GM12878 (cell line): ENCODE data around the gene MYO1D. TPM values are rescaled to one million over a fixed set of nuclear protein-coding genes. Genes with fewer than 3 reads are reported as not detected.

Source experiments
- ATAC-seq: fragments of 200-7000 bp; cut with Tn5 transposase; 3 replicates; pipeline ENCODE4 v1.9.1; 2020; ENCODE audit warnings: mild to moderate bottlenecking, moderate library complexity
- BruUV-seq: library from RNA; stranded (reverse); fragments of 400-500 nt; replicated peaks from 2 replicates; lab custom pipeline; 2021; lab: Mats Ljungman, UMichigan
- CTCF ChIA-PET: fragments of 300-600 bp; sonication (Branson Sonifier 250); formaldehyde crosslinking; extraction: SDS; loops from one replicate; lab custom pipeline; 2021; ENCODE audit warnings: inconsistent platforms; lab: Yijun Ruan, JAX
- POLR2A ChIA-PET: fragments of 350-600 bp; formaldehyde crosslinking; extraction: SDS; loops from one replicate; lab custom pipeline; 2021; ENCODE audit warnings: inconsistent platforms; lab: Charles Lee
- RAD21 ChIA-PET: fragments of 300-600 bp; sonication (Branson Sonifier 250); formaldehyde crosslinking; loops from one replicate; lab custom pipeline; 2023; ENCODE audit warnings: antibody characterized with exemption; ENCODE audit not compliant: unreplicated experiment; lab: Charles Lee
- SMC1A ChIA-PET: fragments of 300-600 bp; sonication (Branson Sonifier 250); formaldehyde crosslinking; loops from one replicate; lab custom pipeline; 2023; ENCODE audit not compliant: unreplicated experiment, uncharacterized antibody; lab: Charles Lee
- DNase-seq: peaks from one replicate; pipeline ENCODE4 v3.0.0-alpha.2; 2011; ENCODE audit warnings: low read depth, low spot score
- FAIRE-seq: peaks from 3 replicates; lab custom pipeline; 2011; peaks lifted over from hg19 to GRCh38; lab: Jason Lieb, UNC
- H2AFZ ChIP-seq: 2 replicates; pipeline ENCODE4 v1.6.0; 2011; ENCODE audit warnings: low read depth, low read length, control low read depth; ENCODE audit not compliant: control insufficient read depth
- H3K27ac ChIP-seq: 2 replicates; pipeline ENCODE4 v1.5.1; 2011; ENCODE audit warnings: control low read depth; ENCODE audit not compliant: control insufficient read depth, insufficient read depth
- H3K27me3 ChIP-seq, 2 experiments: replicated peaks in 1 of 2; 2 replicates each; pipeline versions ENCODE4 v1.6.0 to v1.6.1; 2011; ENCODE audit warnings: low read length in 1 of 2; ENCODE audit not compliant: control insufficient read depth in 2 of 2, insufficient read depth in 2 of 2
- H3K36me3 ChIP-seq, 2 experiments: 2 replicates each; pipeline ENCODE4 v1.5.1; 2011; ENCODE audit warnings: low read length in 1 of 2; ENCODE audit not compliant: control insufficient read depth in 2 of 2, insufficient read depth in 2 of 2
- H3K4me1 ChIP-seq: 2 replicates; pipeline ENCODE4 v1.6.1; 2011; ENCODE audit warnings: mild to moderate bottlenecking, low read length, moderate library complexity, mixed read lengths; ENCODE audit not compliant: control insufficient read depth, insufficient read depth
- H3K4me2 ChIP-seq: 2 replicates; pipeline ENCODE4 v1.6.0; 2011; ENCODE audit warnings: control low read depth; ENCODE audit not compliant: control insufficient read depth, insufficient read depth
- H3K4me3 ChIP-seq: fragments of 200-600 bp; sonication (generic); 2 replicates; pipeline ENCODE4 v1.5.1; 2016
- H3K79me2 ChIP-seq: 2 replicates; pipeline ENCODE4 v1.6.0; 2011; ENCODE audit warnings: low read length; ENCODE audit not compliant: control insufficient read depth, insufficient read depth
- H3K9ac ChIP-seq: 2 replicates; pipeline ENCODE4 v1.8.0; 2011; ENCODE audit warnings: low read length, control low read depth, mixed read lengths; ENCODE audit not compliant: control insufficient read depth, insufficient read depth
- H3K9me3 ChIP-seq: replicated peaks from 3 replicates; pipeline ENCODE4 v1.5.1; 2011; ENCODE audit warnings: mild to moderate bottlenecking, low read length; ENCODE audit not compliant: control insufficient read depth, insufficient read depth
- H4K20me1 ChIP-seq: 2 replicates; pipeline ENCODE4 v1.6.0; 2011; ENCODE audit not compliant: control insufficient read depth, insufficient read depth
- BCL11A ChIP-seq: IDR thresholded peaks from 2 replicates; pipeline ENCODE4 v1.6.1; 2011; ENCODE audit warnings: low read depth, low read length
- BMI1 ChIP-seq: fragments of 450-650 bp; IDR thresholded peaks from 2 replicates; pipeline ENCODE4 v1.6.1; 2016; ENCODE audit warnings: mild to moderate bottlenecking, moderate library complexity, borderline replicate concordance
- CHD1 ChIP-seq: IDR thresholded peaks from 2 replicates; pipeline ENCODE4 v1.6.1; 2012; ENCODE audit warnings: low read depth, low read length, improper control_type of control experiment
- FOS ChIP-seq: IDR thresholded peaks from 3 replicates; pipeline ENCODE4 v1.6.1; 2011; ENCODE audit warnings: borderline replicate concordance; ENCODE audit not compliant: insufficient read length; ENCODE audit errors: extremely low read depth
- FOXK2 ChIP-seq: fragments of 450-650 bp; IDR thresholded peaks from 2 replicates; pipeline ENCODE4 v1.6.1; 2017; ENCODE audit warnings: mild to moderate bottlenecking, moderate library complexity
- KAT2A ChIP-seq: conservative IDR thresholded peaks from 2 replicates; pipeline ENCODE4 v1.6.1; 2011; ENCODE audit warnings: low read depth, low read length; ENCODE audit not compliant: control insufficient read depth
- KDM1A ChIP-seq: fragments of 200-600 bp; sonication (generic); IDR thresholded peaks from 2 replicates; pipeline ENCODE4 v1.6.1; 2016; ENCODE audit warnings: borderline replicate concordance
- MXI1 ChIP-seq: fragments of 150-350 bp; IDR thresholded peaks from 2 replicates; pipeline ENCODE4 v1.6.1; 2011; ENCODE audit warnings: low read depth, mild to moderate bottlenecking, inconsistent platforms, low read length, improper control_type of control experiment
- RAD51 ChIP-seq: fragments of 450-650 bp; IDR thresholded peaks from 2 replicates; pipeline ENCODE4 v1.6.1; 2016; ENCODE audit warnings: moderate library complexity, mild to moderate bottlenecking, inconsistent platforms
- RBBP5 ChIP-seq: fragments of 200-600 bp; sonication (generic); conservative IDR thresholded peaks from 2 replicates; pipeline ENCODE4 v1.6.1; 2016
- RCOR1 ChIP-seq: conservative IDR thresholded peaks from 2 replicates; pipeline ENCODE4 v1.6.1; 2012; ENCODE audit warnings: low read depth, low read length, improper control_type of control experiment
- SIN3A ChIP-seq: IDR thresholded peaks from 2 replicates; pipeline ENCODE4 v1.6.1; 2012; ENCODE audit warnings: low read depth, low read length, improper control_type of control experiment
- SMARCA5 ChIP-seq: fragments of 450-650 bp; IDR thresholded peaks from 2 replicates; pipeline ENCODE4 v1.6.1; 2017; ENCODE audit warnings: mild to moderate bottlenecking
- SP1 ChIP-seq: IDR thresholded peaks from one replicate; pipeline ENCODE4 v1.6.1; 2011; ENCODE audit warnings: low read depth, low read length
- SRF ChIP-seq, 2 experiments: IDR thresholded peaks; 2 replicates each; pipeline ENCODE4 v1.6.1; 2011; ENCODE audit warnings: low read depth in 2 of 2, low read length in 2 of 2, mild to moderate bottlenecking in 1 of 2, moderate library complexity in 1 of 2
- ZSCAN29 ChIP-seq: fragments of 450-650 bp; IDR thresholded peaks from 2 replicates; pipeline ENCODE4 v1.6.1; 2017; ENCODE audit warnings: mild to moderate bottlenecking, moderate library complexity
- WGBS: methylation state at CpG from one replicate; pipeline ENCODE4 v1.1.6; 2016; ENCODE audit warnings: low lambda C conversion rate; ENCODE audit not compliant: insufficient replicate concordance, insufficient coverage; ENCODE audit errors: missing lambda C conversion rate; 5-methylcytosine and 5-hydroxymethylcytosine counted together
- in situ Hi-C: fragments of 300-500 bp; cut with MboI; formaldehyde crosslinking; loops from 9 replicates; pipeline ENCODE4 v1.14.3; 2018; ENCODE audit warnings: mixed read lengths
- intact Hi-C: fragments of 100-400 bp; cut with micrococcal nuclease; formaldehyde crosslinking; loops from one replicate; pipeline ENCODE4 v1.14.2; 2022; ENCODE audit not compliant: unreplicated experiment
- polyA plus RNA-seq, 11 experiments: library from polyadenylated mRNA; depleted of rRNA in 4 of 11; unstranded in 6 of 11; stranded (reverse) in 5 of 11; fragments of >200 nt; fragmentation: Nextera tagmentation in 4 of 11; fragmentation: Illumina TruSeq in 1 of 11; extraction: Ambion mirVana in 4 of 11; extraction: Trizol in 1 of 11; gene quantifications; 1 replicate in 1 of 11; 2 replicates in 10 of 11; pipeline versions ENCODE4 v1.2.1 to v1.2.3, GENCODE V29; 2011 to 2016; ENCODE audit warnings: inconsistent platforms in 2 of 11, missing spikeins in 2 of 11, low read depth in 1 of 11
- total RNA-seq, 4 experiments: library from RNA; depleted of rRNA in 3 of 4; stranded (reverse); fragments of >200 nt in 3 of 4; fragmentation: Illumina TruSeq in 1 of 4; extraction: Trizol in 1 of 4; gene quantifications; 2 replicates each; pipeline versions ENCODE4 v1.2.1 to v1.2.3, GENCODE V29; 2013 to 2021
- TF ChIP-seq, protein P1 (sequence below): fragments of 450-650 bp; IDR thresholded peaks from 2 replicates; pipeline ENCODE4 v1.6.1; 2018; ENCODE audit warnings: mild to moderate bottlenecking, low read depth, moderate library complexity; ENCODE audit not compliant: partially characterized antibody
- TF ChIP-seq, protein P2 (sequence below): IDR thresholded peaks from 2 replicates; pipeline ENCODE4 v1.6.1; 2011; ENCODE audit warnings: borderline replicate concordance, low read depth, mild to moderate bottlenecking, moderate library complexity, mixed read lengths, low read length; ENCODE audit not compliant: insufficient read depth; ENCODE audit errors: extremely low read length

Gene MYO1D
- total and polyA plus RNA-seq, 10 of the 15 experiments (the other 5 are each of a cell fraction or from before 2014, with no cell fraction given), result 1.8 to 37.7 (median 25.4) TPM

DNA sequence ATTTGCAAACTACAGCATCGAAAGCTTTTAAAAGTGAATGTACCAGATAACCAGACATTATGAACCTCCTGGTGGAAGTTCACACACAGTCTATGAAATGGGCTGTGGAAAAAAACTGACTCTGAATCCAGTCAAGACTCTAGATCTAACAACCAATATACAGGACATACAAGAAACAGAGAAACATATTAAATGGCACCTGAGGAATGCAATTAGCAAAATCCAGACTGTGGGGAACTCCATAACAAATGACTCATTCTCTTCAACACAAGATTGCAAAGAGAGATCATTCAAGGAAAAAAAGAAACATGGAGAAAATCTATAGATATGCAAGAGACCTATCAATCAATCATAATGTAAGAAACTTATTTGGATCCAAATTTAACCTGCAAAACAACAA is 119.0 kb downstream of the MYO1D start:
- 91% methylated on average over 1 of the region's 1 CpG for WGBS
- Histone ChIP-seq H3K27me3 (no peaks in the 10 kb centered on the region), H3K9me3 (no peaks in the 10 kb centered on the region), H3K79me2 (no peaks in the 10 kb centered on the region), H2AFZ (no peak overlapping the region), H3K27ac (no peak overlapping the region), H3K36me3 (no peaks in the 10 kb centered on the region), H3K4me1 (no peaks in the 10 kb centered on the region), H3K4me3 (no peak overlapping the region), H4K20me1 (no peaks in the 10 kb centered on the region), H3K9ac (no peak overlapping the region), H3K4me2 (no peak overlapping the region)
- DNase-seq (no peak), ATAC-seq (no peak), FAIRE-seq (no peak)
- in situ Hi-C loops (no loop called here), intact Hi-C loops (loop anchor here (5.0 kb wide), 1 partner anchor 296 kb away; no protein-coding TSS in a partner anchor)
- ChIA-PET SMC1A (interaction anchor here (0.8 to 1.7 kb wide), 6 partner anchors 13 to 295 kb away, joined by 3 to 5 read pairs (median 3); no protein-coding TSS in a partner anchor), RAD21 (interaction anchor here (1.3 to 1.9 kb wide), 2 partner anchors 267 to 274 kb away, joined by 4 to 6 read pairs; no protein-coding TSS in a partner anchor), CTCF (interaction anchor here (0.7 to 2.2 kb wide), 6 partner anchors 24 to 314 kb away, joined by 3 to 19 read pairs (median 9); partner anchors contain the start of gene PSMD11), POLR2A (no interaction called here)
- no peak for TF ChIP-seq MXI1
- no peak for TF ChIP-seq RBBP5
- TF ChIP-seq, protein P1, sequence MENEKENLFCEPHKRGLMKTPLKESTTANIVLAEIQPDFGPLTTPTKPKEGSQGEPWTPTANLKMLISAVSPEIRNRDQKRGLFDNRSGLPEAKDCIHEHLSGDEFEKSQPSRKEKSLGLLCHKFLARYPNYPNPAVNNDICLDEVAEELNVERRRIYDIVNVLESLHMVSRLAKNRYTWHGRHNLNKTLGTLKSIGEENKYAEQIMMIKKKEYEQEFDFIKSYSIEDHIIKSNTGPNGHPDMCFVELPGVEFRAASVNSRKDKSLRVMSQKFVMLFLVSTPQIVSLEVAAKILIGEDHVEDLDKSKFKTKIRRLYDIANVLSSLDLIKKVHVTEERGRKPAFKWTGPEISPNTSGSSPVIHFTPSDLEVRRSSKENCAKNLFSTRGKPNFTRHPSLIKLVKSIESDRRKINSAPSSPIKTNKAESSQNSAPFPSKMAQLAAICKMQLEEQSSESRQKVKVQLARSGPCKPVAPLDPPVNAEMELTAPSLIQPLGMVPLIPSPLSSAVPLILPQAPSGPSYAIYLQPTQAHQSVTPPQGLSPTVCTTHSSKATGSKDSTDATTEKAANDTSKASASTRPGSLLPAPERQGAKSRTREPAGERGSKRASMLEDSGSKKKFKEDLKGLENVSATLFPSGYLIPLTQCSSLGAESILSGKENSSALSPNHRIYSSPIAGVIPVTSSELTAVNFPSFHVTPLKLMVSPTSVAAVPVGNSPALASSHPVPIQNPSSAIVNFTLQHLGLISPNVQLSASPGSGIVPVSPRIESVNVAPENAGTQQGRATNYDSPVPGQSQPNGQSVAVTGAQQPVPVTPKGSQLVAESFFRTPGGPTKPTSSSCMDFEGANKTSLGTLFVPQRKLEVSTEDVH, result no peak
- TF ChIP-seq, protein P2, sequence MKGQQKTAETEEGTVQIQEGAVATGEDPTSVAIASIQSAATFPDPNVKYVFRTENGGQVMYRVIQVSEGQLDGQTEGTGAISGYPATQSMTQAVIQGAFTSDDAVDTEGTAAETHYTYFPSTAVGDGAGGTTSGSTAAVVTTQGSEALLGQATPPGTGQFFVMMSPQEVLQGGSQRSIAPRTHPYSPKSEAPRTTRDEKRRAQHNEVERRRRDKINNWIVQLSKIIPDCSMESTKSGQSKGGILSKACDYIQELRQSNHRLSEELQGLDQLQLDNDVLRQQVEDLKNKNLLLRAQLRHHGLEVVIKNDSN, result no peak
- no peak for TF ChIP-seq FOXK2
- no peak for TF ChIP-seq KAT2A
- TF ChIP-seq CHD1, result no peak
- no peak for TF ChIP-seq SRF (IDR thresholded peaks at IDR 0.05; ENCODE audit: low read depth in 2 of 2, low read length in 2 of 2)
- TF ChIP-seq BCL11A, result no peak
- no peak for TF ChIP-seq SP1
- TF ChIP-seq ZSCAN29, result no peak
- no peak for TF ChIP-seq RCOR1
- no peak for TF ChIP-seq FOS
- TF ChIP-seq RAD51, result no peak
- TF ChIP-seq SMARCA5, result no peak
- TF ChIP-seq KDM1A, result no peak
- no peak for TF ChIP-seq SIN3A
- TF ChIP-seq BMI1, result no peak
- no TSS peak for BruUV-seq
